ENCODE measurements around the gene SGF29. TPM values are rescaled to one million over a fixed set of nuclear protein-coding genes. Genes with fewer than 3 reads are reported as not detected.

The SGF29 gene
- total RNA-seq (2022; extraction: Qiagen RNA extraction; ENCODE audit: low read depth) = 20.3 to 24.7 TPM (median 21.8 TPM) in 5 replicates

GRCh38 chr16:28553776-28554633 lies at the start of gene SGF29:
SGF29 (plus strand) TSS chr16:28553920; CDS start chr16:28581070, 27,150 bp downstream.

GRCh38 chr16:28538733-28539596 lies 14.8 kb upstream of the SGF29 start, which contains the start of gene NUPR1:
NUPR1 (minus strand) TSS chr16:28538974; CDS start chr16:28538907, 67 bp downstream.

GRCh38 chr16:28596840-28597691 lies 43.3 kb downstream of the SGF29 start, which contains the start of gene SULT1A2:
SULT1A2 (minus strand) TSS chr16:28597050; CDS start chr16:28595930, 1,120 bp downstream.

GRCh38 chr16:28609631-28610594 lies 56.2 kb downstream of the SGF29 start, which contains the start of gene SULT1A1:
SULT1A1 (minus strand) TSS chr16:28610044; CDS start chr16:28608855, 1,189 bp downstream.

GRCh38 chr16:28637765-28638164 lies 84.0 kb downstream of the SGF29 start, which contains the start of gene NPIPB8:
NPIPB8 (plus strand) TSS chr16:28638065; CDS start chr16:28638361, 296 bp downstream.

Other genes starting within 250 kb of the SGF29 start
- 1.3 to 3.3 TPM (median 2.1 TPM) in 5 replicates for gene NPIPB6, start 190.4 kb upstream of the SGF29 start, total RNA-seq (2022; extraction: Qiagen RNA extraction; ENCODE audit: low read depth)
- 58.9 to 106 TPM (median 63.8 TPM) in 5 replicates for gene EIF3CL, start 150.1 kb upstream of the SGF29 start, total RNA-seq (2022; extraction: Qiagen RNA extraction; ENCODE audit: low read depth)
- gene NPIPB7, start 81.6 kb upstream of the SGF29 start, total RNA-seq (2022; extraction: Qiagen RNA extraction; ENCODE audit: low read depth) = 0.13 to 0.39 TPM (median 0.18 TPM) in 3 of 5 replicates, not detected in the others
- 23.1 to 38.3 TPM (median 29.5 TPM) in 5 replicates for gene CLN3, start 61.8 kb upstream of the SGF29 start, total RNA-seq (2022; extraction: Qiagen RNA extraction; ENCODE audit: low read depth)
- gene APOBR, start 59.3 kb upstream of the SGF29 start, total RNA-seq (2022; extraction: Qiagen RNA extraction; ENCODE audit: low read depth) = 0.03 to 0.07 TPM (median 0.03 TPM) in 3 of 5 replicates, not detected in the others
- gene IL27, start 47.1 kb upstream of the SGF29 start, total RNA-seq (2022; extraction: Qiagen RNA extraction; ENCODE audit: low read depth) = not detected in 5 replicates
- gene NUPR1, start 14.9 kb upstream of the SGF29 start, total RNA-seq (2022; extraction: Qiagen RNA extraction; ENCODE audit: low read depth) = 13.3 to 20.6 TPM (median 15.0 TPM) in 5 replicates
- 0.07 TPM in 1 of 5 replicates, not detected in the others for gene SULT1A2, start 43.1 kb downstream of the SGF29 start, total RNA-seq (2022; extraction: Qiagen RNA extraction; ENCODE audit: low read depth)
- 5.0 to 5.5 TPM (median 5.3 TPM) in 5 replicates for gene SULT1A1, start 56.1 kb downstream of the SGF29 start, total RNA-seq (2022; extraction: Qiagen RNA extraction; ENCODE audit: low read depth)
- 0.49 to 0.97 TPM in 2 of 5 replicates, not detected in the others for gene NPIPB8, start 84.1 kb downstream of the SGF29 start, total RNA-seq (2022; extraction: Qiagen RNA extraction; ENCODE audit: low read depth)
- 207 to 397 TPM (median 358 TPM) in 5 replicates for gene EIF3C, start 157.5 kb downstream of the SGF29 start, total RNA-seq (2022; extraction: Qiagen RNA extraction; ENCODE audit: low read depth)
- 1.2 to 3.0 TPM (median 1.7 TPM) in 5 replicates for gene NPIPB9, start 197.9 kb downstream of the SGF29 start, total RNA-seq (2022; extraction: Qiagen RNA extraction; ENCODE audit: low read depth)

Measured in A549 treated with CpdA at 1 μM for 4 hours (cell line).